AG04449 (cell line): ENCODE data around the gene ADNP.

Experiments
- CTCF ChIA-PET: fragments of 350-600 bp; formaldehyde crosslinking; extraction: SDS; loops from one replicate; lab custom pipeline; 2021; ENCODE audit warnings: antibody characterized with exemption; lab: Yijun Ruan, JAX
- POLR2A ChIA-PET: fragments of 400-600, 350-600 bp; formaldehyde crosslinking; extraction: SDS; loops from one replicate; lab custom pipeline; 2020; ENCODE audit warnings: antibody characterized with exemption, inconsistent platforms; lab: Yijun Ruan, JAX
- DNase-seq: peaks from one replicate; pipeline ENCODE4 v3.0.0-alpha.2; 2010; ENCODE audit warnings: low read depth, low spot score
- H3K4me3 ChIP-seq: 2 replicates; pipeline ENCODE4 v1.5.1; 2011; ENCODE audit warnings: low read depth, mild to moderate bottlenecking, control low read depth, low read length
- TF ChIP-seq, protein P1 (sequence below): IDR thresholded peaks from one replicate; pipeline ENCODE4 v1.5.1; 2011; ENCODE audit warnings: mild to moderate bottlenecking, moderate library complexity, low read length, control low read depth, inconsistent platforms; ENCODE audit not compliant: insufficient read depth; ENCODE audit errors: missing control alignments

ADNP gene

GRCh38 chr20:50874758-50875665 is 56.2 kb downstream of the ADNP start:
- ChIA-PET CTCF (no interaction called here), POLR2A (no interaction called here)
- DNase-seq, result no peak
- TF ChIP-seq, protein P1, sequence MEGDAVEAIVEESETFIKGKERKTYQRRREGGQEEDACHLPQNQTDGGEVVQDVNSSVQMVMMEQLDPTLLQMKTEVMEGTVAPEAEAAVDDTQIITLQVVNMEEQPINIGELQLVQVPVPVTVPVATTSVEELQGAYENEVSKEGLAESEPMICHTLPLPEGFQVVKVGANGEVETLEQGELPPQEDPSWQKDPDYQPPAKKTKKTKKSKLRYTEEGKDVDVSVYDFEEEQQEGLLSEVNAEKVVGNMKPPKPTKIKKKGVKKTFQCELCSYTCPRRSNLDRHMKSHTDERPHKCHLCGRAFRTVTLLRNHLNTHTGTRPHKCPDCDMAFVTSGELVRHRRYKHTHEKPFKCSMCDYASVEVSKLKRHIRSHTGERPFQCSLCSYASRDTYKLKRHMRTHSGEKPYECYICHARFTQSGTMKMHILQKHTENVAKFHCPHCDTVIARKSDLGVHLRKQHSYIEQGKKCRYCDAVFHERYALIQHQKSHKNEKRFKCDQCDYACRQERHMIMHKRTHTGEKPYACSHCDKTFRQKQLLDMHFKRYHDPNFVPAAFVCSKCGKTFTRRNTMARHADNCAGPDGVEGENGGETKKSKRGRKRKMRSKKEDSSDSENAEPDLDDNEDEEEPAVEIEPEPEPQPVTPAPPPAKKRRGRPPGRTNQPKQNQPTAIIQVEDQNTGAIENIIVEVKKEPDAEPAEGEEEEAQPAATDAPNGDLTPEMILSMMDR, result no peak
- H3K4me3 ChIP-seq, result no peak overlapping the region

GRCh38 chr20:50874111-50874757 is 57.0 kb downstream of the ADNP start:
- CTCF ChIA-PET, result no interaction called here
- no peak for DNase-seq
- TF ChIP-seq, protein P1, result no peak
- H3K4me3 ChIP-seq, result no peak overlapping the region
- POLR2A ChIA-PET, result no interaction called here

GRCh38 chr20:50873585-50873984 is 57.7 kb downstream of the ADNP start:
- no peak for DNase-seq
- TF ChIP-seq, protein P1, result no peak
- CTCF ChIA-PET, result no interaction called here
- POLR2A ChIA-PET, result no interaction called here
- H3K4me3 ChIP-seq, result no peak overlapping the region

GRCh38 chr20:50872560-50873425 is 58.4 kb downstream of the ADNP start:
- ChIA-PET CTCF (interaction anchor here (1.2 kb wide), 1 partner anchor 24 kb away, joined by 4 read pairs; no protein-coding TSS in a partner anchor), POLR2A (no interaction called here)
- no peak overlapping the region for H3K4me3 ChIP-seq
- TF ChIP-seq, protein P1, result no peak
- DNase-seq, result no peak

DNA sequence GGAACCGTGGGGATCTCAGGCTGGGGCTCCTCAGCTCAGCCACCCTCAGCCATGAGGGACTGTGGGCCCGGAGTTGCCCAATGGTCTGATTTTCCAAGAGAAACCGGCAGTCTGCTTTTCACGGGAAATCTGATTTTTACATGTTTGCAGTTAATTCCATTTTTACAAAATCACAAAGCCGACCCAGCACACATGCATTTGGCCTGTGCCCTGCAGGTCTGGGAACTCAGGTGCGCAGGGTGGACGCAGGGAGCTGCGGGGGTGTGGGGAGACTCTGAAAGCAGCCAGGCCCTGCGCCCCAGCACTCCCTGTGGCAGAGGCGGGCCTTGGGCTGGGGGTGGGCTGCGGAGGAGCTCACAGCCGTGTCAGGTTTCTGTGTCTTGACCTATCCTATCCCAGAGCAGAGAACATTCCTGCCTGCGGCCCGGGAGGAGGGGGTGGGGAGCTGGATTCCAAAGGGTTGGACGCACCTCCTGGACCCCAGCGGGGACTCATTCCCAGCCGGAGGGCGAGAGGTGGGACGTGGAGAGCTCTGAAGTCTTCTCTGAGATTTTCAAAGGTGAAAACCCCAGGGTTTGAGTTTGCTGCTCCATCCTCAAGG is 60.6 kb downstream of the ADNP start:
- ChIA-PET CTCF (interaction anchor here (0.9 to 1.8 kb wide), 3 partner anchors 14 to 76 kb away, joined by 3 to 4 read pairs (median 4); partner anchors contain the start of genes ADNP and BCAS4), POLR2A (no interaction called here)
- no peak for DNase-seq

More for the DNA sequence above, 60.6 kb downstream of the ADNP start:
- H3K4me3 ChIP-seq, result peak overlapping the region; percentile 30
- TF ChIP-seq, protein P1, result no peak
